ENCODE results near the gene AKR1E2.

GRCh38 chr10:4802711-4803487 lies 23.1 kb upstream of the AKR1E2 start:
- no peak for TF ChIP-seq CTCF (IDR thresholded peaks at IDR 0.05; ENCODE audit: low read length)
- TF ChIP-seq EZH2 (IDR thresholded peaks at IDR 0.05; ENCODE audit: borderline replicate concordance, low read length) = no peak

Data from OCI-LY1 (cell line).